Daoy (cell line): ENCODE measurements around the gene CEP170. TPM values are rescaled to one million over a fixed set of nuclear protein-coding genes. Genes with fewer than 3 reads are reported as not detected.

ENCODE experiments used
- total RNA-seq: library from RNA; depleted of rRNA; stranded (reverse); fragments of >200 nt; shearing (Covaris generic); gene quantifications from 2 replicates; pipeline ENCODE4 v1.2.3, GENCODE V29; 2014; rRNA removed

CEP170 gene
- total RNA-seq, 1 experiment from 2014 or later = 60.1 TPM

Other genes with a start within 250 kb of the CEP170 start
- gene SDCCAG8, start 760 bp upstream of the CEP170 start, total RNA-seq = 19.4 and 25.3 TPM in 2 replicates